ENCODE results near the gene CNOT6.
A peak's percentile ranks its signal among the peaks of the same experiment; 100 is the strongest.

Gene CNOT6

GRCh38 chr5:180602481-180603075 lies 108.4 kb downstream of the CNOT6 start:
- DNase-seq: no peak

GRCh38 chr5:180603076-180603594 lies 109.0 kb downstream of the CNOT6 start:
- no peak for DNase-seq

DNA sequence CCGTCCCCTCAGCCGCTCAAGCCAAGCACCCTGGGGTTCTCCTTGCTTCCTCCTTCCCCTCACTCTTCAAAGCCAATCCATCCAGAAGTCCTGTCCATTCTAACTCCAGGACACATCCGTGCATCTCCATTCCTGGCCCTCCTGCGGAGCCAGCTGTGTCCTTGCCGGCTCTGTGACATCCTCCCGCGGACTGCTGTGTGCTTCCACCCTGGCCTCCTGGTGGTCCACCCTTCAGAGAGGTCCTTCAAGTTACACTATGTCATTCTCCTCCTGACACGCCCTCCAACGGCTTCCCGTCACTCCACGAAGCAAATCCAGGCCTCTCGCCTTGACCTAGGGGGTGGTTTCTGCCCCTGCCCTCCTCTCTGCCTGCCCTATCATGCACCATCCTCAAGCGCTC lies 110.1 kb downstream of the CNOT6 start:
- no peak for DNase-seq

GRCh38 chr5:180605554-180606214 lies 111.5 kb downstream of the CNOT6 start:
- peak; percentile 78 for DNase-seq

DNA sequence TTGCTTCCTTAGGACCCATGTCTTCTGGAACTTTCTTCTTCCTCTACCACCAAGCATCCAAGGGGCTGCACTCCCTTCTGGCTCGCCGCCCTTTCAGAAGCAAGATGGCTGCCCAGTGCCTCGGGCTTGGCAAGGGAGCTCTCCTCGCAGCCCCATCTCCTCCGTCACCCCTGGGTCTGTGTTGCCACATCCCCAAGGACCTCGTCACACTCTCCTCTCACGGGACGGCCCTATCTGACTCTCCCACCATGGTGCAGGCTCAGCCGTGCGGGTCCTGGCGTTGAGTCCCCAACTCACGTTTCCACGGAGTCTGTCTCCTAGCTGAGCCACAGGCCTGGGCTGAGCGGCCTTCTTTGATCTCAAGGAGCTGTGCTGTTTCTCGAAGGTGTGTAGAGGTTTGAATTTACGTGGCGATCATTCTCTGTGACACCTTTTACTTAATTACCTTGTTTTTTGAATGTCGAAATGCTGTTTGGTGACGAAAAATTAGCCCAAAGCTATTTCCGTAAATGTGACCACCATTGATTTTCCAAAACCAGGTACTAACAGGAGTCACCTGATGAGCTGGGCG lies 112.1 kb downstream of the CNOT6 start:
- DNase-seq: no peak

- DNase-seq: peak; percentile 33
Observed at GRCh38 chr5:180607861-180608571, 113.8 kb downstream of the CNOT6 start.

GRCh38 chr5:180608572-180609310 lies 114.6 kb downstream of the CNOT6 start:
- no peak for DNase-seq

DNA sequence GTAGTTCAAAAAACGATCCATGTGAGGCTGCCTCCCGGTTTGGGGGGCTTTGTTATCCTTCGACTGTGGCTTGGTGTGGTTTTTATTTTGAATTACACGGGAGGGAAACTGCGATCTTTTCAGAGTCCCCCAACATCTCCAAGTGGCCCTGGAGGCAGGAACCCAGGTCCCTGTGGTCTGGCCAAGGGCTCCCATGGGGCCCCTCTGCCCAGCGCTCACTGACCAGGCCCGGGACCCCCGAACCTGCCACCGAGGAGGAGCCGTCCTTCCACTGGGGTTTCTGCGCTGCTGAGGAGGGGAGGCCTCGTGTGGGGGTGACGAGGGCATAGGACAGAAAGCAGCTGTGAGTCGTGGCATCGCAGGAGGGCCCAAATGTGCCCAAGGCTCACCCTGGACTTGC lies 115.2 kb downstream of the CNOT6 start:
- no peak for DNase-seq

GRCh38 chr5:180609817-180610550 lies 115.8 kb downstream of the CNOT6 start:
- DNase-seq: no peak

DNA sequence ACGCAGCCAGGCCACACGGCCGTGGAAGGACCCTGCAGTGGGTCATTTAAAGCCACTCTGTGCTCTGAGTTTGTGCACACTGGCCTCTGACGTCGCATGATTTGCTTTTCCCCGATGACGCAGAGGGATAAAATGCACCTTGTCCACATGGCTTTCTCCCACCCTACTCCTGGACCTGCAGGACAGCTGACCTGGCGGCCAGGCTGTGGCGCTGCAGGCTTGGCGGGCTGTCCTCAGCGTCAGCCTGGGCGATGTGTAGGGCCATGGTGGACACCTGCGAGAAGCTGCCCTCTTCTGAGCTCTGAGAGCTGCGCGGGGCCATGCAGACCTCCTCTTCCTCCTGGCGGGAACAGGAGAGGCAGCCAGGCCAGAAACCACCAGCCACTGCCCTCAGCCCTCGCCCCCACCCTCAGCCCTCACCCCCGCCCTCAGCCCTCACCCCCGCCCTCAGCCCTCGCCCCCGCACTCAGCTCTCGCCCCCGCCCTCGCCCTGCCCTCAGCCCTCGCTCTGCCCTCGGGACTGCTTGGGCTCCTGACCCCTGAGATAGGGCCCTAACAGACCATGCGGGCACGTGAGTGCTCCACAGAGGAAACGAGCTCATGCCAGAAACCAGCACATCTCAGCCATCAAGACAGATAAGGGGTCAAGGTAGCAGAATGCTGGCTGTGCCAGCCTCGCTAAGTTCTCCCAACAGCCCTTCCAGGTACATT lies 117.1 kb downstream of the CNOT6 start:
- peak; percentile 39 for DNase-seq

GRCh38 chr5:180612683-180613082 lies 118.5 kb downstream of the CNOT6 start:
- no peak for DNase-seq

DNA sequence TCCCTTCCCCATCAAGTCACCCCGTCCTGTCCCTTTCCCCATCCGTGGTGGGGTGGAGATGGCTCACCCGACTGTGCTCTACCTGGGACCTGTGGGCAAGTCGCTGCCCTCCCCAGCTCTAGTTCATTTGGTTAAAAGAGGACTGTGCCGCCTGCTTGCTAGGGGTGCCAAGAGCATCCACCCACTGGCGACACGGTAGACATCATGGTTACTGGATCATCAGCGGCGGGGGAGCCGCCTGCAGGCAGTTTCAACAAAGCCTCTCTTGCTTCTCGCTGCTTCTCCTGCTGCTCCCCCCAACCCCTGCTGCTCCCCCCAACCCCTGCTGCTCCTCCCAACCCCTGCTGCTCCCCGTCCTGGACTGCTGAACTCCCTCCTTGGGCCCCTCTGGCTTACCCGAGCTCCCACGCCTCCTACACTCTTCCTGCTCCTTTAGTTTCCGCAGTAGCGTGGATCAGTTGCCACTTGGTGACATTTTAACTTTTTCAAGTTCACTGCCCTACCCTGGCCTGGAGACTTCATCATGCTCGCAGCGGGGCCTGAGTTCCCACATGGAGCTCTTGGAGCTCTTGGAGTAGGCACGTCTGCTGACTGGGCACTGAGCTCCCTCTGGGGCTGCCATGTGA lies 119.1 kb downstream of the CNOT6 start:
- DNase-seq: no peak

DNA sequence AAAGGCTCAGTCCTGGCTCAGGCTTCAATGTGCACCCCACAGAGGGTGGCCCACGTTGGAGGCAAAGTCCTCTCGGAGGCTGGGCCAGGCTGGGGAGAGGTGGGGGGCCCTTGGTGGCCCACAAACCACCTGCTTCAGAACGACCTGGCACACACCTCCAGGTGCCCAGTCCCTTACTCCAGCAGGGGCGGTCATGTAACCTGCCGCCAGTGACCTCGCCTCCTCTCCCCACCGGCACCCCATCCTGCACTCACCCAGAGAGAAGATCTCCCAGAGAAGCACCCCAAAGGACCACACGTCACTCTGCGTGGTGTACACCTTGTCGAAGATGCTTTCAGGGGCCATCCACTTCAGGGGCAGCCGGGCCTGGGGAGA lies 119.6 kb downstream of the CNOT6 start:
- no peak for DNase-seq

GRCh38 chr5:180618487-180618828 lies 124.3 kb downstream of the CNOT6 start:
- DNase-seq: no peak

- DNase-seq: no peak
Observed at GRCh38 chr5:180618829-180619562, 124.8 kb downstream of the CNOT6 start.

GRCh38 chr5:180619563-180619915 lies 125.4 kb downstream of the CNOT6 start:
- DNase-seq: no peak

GRCh38 chr5:180620014-180620413 lies 125.8 kb downstream of the CNOT6 start:
- no peak for DNase-seq

- DNase-seq: no peak
Observed at GRCh38 chr5:180621311-180621710, 127.1 kb downstream of the CNOT6 start.

DNA sequence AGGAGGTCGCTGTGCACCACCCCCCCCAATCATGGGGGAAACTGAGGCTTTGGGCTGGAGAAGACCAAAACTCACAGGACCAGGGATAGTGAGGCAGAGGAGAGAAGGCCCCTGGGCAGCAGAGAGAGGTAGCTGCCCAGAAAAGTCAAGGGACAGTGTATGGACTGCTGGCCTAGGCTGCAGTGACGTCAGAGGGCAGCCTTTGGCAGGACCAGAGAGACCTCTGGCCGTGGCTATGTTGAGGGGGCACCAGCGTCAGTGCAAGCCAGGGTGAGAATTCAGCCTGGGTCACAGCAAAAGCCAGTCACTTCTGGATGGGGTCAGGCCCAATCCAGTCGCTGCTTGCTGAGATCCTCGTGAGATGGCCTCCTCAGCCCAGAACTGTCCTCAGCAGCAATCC lies 128.7 kb downstream of the CNOT6 start:
- no peak for DNase-seq

- DNase-seq: no peak
Observed at GRCh38 chr5:180623411-180623834, 129.2 kb downstream of the CNOT6 start.

DNA sequence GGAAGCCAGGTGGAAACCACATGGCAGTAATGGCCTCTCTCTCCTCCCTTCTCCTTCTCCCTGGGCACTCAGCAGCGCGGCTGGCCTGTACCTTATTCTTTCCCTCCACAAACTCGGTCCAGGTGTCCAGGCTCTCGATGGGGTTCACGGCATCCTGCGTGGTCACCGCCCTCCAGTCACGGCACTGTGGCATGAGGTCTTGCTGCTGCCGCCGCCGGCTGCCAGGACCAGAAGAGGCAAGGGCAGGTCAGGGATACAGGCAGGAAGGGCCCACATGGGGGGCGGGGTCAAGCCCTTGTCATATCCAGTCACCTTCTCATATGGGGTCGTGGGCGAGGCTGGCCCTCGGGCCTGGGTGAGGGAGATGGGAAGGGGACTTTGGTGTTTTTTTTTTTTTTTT lies 129.7 kb downstream of the CNOT6 start:
- DNase-seq: no peak

Data from RPMI8226 (cell line).